HG03159 (cell line): ENCODE measurements around the gene PDGFA.

Experiments used
- ATAC-seq: cut with Tn5 transposase; IDR thresholded peaks from one replicate; pipeline ENCODE4 v1.9.1; 2021; ENCODE audit warnings: mild to moderate bottlenecking, moderate library complexity; ENCODE audit not compliant: unreplicated experiment

Gene PDGFA

DNA sequence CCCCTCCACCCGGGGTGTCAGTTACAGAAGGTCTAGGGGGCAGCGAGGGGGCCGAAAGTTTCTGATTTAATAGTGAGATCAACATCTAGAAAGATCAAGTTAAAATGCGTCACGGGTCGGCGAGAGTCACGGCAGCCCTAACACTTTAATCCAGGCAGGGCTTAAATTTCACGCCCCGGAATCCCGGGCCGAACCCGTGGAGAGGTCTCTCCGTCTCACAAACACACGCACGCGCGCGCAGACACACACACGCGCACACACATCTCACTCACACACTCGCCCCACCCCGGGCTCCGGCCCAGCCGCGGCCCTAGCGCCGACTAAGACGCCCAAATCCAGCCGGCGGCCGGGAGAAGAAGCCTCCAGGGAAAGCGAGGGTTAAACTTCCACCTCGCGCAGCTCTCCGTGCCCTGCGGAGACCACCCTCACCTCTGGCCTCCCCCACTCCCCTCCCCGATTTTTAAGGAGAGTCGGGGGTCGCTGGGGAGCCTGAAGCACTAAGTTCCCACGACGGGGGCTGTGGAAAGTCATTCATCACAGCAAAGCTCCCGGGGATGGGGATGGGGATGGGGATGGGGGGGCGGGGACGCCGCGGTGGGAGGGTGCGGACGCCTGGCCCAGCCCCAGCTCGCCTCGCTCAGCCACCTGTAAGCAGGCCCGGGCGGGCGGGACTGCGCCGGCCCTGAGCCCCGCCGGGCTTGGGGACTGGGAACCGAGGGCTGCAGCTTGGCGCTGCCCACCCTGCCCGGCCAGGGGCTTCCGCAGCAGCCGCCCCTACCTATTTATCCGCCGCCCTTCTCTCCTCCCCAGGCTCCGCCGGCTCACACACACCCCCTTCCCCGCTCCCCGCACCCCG is 1.6 kb downstream of the PDGFA start:
- ATAC-seq = no peak

DNA sequence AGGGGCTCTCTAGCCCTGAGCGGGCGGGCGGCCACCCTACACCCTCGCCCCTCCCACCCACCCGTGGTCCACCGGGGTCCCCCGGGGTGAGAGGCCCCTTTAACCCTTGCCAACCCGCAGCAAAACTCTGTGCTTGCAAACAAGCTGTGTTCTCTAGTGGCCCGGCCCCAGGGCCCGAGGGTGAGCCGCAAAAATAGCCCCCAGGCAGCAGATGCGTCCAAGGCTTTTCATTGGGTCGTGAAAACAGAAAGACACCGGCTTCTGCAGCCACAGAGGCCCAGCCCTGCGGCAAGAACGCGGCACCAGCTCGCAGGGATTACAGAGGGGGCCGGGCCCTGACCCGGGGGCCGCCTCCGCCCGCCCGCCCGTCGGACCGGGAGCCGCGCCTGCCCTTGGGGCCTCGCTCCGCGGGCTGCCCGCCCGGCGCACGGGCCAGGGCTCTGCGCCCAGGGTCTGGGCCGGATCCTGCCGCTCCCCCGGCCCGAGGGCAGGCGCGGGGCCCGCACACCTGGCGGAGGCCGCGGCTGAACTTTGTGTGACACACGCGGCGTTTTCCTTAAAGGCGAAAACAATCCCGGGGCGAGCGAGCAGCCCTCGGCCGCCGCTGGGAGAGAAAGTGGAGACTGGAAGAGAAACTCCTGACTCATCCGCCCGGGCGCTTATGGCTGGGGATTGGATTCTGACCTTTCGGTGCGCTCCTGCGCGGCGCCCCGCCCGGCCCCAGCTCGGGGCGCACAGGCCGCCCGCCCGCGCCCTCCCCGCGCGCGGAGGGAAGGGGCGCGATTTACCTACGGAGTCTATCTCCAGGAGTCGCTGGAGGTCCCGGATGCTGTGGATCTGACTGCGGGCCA is 2.8 kb downstream of the PDGFA start:
- no peak for ATAC-seq

DNA sequence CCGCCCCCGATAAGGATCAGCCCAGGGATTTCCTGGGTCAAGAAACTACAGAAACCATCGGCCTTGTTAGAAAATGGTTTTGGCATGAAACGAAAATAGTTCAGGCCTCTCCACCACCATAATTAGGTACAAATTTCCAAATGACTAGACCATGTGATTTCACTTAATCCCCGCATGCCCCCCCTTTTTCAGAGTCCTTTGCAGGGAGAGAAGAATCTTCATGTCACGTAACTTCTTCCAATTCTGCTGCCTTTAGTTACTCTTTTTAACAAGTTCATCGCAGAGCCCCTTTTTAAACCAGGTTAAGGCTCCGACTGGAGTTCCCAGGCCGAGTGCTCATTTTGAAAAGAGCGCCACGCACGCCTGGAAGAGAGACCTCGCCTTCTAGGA is 3.4 kb downstream of the PDGFA start:
- no peak for ATAC-seq

DNA sequence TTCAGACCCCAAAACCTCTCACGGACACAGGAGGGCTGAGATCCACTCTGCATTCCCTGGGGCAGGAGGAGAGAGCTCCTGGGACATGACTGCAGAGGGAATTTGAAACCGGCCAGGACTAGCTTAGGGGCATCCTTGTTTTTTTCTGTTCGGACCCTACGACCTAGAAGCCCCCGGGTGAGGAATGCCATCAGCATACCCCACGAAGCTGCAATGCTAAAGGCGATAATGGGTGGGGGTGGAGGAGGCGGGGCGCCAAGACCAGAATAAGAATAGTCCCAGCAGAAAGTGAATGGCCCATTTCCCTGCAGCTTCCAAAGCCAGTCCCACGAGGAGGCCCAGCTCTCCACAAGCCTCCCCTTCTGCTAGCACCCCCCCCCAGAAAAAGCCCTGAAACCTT is 4.0 kb downstream of the PDGFA start:
- no peak for ATAC-seq

DNA sequence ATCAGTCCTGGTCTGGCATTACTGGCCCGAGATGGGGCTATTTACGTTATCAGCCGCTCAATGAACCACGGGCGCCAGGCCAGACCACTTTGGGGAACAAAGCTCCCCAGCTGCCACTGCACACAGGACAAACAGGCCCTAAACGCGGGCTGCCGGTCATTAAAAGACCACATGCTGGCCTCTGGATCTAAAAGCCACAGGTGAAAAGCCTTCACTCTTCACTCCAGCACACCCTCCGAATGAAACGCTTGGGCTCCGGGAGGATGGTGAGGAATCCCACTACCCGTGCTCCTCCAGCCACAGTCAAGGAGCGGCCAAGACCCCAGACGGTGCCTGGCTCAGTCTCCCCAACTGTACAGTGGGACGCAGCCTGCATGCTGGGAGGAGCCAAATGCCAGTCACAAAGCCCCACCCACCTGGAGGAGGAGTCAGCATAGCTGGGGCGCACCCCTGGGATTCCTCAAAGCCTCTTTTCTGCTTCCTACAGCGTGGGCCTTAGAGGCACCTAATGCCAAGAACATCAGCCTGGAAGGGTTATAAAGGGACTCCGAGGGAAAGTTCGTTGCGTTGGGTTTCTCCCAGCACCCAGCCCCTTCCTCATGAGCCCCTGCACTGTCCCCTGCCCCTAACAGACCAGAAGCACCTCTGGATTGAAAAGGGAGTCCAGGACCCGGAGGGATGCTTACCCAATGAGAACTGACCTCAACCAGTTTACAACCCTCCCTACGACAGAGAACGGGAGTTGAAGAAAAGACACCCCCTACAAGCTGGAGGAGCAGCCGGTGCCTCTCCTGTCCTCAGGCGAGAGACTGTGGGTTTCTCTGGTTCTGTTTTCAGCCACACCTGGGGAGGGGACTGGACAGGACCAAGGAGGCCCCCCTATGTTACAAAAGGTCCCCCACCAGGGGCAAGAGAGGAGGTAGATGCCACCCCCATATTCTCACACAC is 4.7 kb downstream of the PDGFA start:
- ATAC-seq = no peak

DNA sequence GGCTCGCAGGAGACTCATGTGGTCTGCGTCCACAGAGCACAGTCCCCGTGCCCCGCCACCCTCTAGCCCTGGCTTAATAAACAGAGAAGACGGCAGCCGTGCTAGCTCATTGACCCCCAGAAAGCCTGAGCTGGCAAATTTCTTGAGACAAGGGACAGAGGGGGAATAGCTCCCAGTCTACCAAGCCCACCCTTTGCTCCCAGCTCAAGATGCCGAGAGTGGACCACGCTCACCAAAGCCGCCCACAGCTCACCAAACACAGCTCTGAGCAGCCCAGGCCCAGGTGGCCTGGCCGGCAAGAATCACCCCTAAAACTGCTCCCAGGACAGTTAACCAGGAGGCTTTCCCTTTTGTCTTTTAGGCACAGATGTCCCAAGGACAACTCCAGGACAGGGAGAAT is 5.4 kb downstream of the PDGFA start:
- ATAC-seq = no peak

DNA sequence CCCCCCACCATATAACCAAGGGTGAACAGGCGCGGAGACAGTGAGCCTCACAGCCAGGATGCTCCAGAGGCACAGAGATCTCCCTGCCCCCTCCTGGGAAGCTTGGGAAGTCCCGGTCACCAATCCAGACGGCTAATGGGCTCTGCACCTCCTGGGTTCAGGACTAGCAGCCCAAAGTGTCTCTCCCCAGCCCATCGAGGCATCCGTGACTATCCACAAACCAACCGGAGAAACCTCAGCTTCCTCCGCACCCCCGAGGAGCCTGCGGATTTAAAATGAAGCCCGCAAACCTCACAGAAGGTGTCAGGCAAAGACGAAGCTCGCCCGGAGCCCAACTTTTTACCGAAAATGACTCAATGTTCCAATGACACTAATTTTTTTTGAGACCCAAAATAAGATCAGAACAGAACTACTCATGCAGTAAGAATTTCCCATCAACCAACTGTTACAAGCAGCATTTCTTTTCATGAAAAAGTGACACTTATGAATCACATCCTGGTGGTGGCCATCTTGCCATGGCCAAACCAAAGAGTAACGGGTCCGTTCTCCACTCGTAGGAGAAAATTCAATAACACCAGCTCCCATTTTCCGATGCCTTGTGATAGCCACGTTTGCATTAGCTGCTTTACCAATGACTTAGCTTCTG is 6.0 kb downstream of the PDGFA start:
- no peak for ATAC-seq

DNA sequence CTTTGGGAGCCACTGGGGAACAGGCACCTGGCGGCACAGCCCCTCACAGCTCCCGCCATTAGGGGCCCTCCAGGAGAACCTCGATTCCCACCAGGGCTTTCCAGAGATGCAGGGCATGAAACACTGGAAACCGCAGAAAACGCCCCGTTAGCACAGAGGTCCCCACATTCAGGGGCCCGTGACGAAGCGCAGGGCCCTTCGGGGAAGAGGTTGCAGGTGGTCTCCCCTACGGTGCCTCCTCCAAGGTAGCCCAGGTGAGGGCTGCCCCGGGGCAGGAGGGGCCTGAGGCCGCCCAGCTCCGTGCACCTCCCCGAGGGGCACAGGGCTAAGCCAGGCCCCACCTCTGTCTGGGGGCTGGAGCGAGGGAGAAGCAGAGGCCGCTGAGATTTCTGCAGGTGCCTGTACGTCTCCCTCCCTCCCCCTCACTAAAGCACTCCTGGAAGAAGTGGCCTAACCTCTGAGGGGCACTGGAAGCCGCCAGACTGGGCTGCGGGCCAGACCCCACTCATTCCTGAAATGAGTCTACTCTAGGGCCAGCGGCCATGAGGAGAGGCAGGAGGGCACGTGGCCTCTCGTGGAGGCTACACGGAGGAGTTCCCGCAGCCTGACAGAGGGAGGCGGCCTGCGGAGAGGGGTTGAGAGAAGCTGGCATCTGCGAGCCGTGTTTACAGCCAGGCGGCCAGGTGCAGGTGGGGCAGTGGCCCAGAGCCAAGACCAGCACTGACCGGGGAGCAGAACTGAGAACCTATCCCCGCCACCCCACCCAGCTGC is 6.9 kb downstream of the PDGFA start:
- ATAC-seq = no peak

DNA sequence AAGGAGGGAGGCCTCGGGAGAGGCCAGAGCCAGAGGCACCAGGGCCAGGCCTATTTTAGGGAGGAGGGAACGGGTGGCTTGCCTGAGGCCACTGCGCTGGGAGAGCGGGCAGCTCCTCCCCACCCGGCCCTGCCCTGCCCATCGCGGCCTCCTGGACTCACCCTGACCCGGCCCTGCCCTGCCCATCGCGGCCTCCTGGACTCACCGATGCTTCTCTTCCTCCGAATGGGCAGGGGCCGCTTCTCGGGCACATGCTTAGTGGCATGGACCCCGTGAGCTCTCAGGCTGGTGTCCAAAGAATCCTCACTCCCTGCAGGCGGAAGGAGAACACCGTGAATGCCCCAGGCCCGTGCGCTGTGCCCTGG is 7.5 kb downstream of the PDGFA start:
- no peak for ATAC-seq

DNA sequence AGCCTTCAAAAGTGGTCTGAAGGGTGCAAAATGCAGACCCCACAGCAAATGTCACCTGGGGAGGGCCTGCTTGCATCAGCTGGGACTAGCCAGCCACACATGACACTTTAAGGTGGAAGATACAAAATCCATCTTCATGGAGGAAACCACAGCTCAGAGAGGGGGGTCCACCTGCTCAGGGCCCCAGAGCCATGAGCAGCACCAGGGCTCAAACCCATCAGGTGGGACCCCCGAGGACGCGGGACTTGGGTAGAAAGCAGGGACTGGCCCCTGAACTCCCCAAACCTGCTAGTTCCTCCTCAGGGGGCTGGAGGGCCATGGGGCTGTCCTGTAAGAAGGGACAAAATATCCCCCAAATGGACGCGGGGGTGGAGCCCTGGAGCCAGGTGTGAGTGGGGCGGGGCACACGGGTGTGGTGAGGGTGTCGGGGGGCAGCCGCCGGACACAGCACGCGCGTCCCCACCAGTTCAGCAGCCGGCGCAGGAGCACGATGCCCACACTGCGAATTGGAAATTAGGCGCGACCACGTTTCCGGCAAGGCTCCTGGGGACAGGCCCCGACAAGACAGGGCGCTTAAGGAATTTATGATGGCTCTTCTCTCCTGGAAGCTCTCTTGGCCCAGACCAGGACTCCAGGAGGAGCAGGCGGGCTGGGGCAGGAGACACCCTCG is 8.0 kb downstream of the PDGFA start:
- ATAC-seq = no peak

DNA sequence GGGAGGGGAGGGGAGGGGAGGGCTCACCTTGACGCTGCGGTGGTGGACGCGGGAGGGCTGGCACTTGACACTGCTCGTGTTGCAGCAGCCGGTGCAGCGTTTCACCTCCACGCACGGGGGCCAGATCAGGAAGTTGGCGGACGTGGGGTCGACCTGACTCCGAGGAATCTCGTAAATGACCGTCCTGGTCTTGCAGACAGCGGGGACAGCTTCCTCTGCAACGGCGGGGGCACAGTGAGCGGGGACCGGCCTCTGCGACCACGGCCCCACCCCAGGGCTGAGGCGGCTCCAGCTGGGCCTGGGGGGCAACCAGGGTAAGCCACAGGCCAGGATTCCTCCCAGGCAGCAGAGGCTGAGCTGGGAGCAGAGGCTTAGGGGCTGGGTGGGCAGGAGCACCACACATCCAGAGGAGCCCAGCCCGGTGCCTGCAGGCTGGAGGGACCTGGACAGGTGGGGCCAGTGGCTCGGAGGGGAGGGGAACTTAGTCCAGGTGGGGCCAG is 8.8 kb downstream of the PDGFA start:
- no peak for ATAC-seq

DNA sequence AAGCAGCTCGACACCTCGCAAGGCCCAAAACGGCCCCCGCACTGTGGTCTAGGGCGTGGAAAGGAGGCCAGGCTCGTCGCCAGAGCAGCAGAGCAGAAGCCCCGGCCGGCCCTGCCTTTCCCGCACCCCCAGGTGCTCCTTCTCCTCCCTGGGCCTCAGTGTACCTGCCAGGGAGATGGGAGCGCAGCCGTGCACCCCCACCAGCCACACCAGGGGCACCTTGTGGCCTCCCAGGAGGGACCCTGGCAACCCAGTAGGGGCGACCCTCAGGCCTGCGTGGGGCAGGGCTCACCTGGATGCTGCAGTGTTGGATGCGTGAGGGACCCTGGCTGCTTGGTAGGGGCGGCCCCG is 9.5 kb downstream of the PDGFA start:
- no peak for ATAC-seq

DNA sequence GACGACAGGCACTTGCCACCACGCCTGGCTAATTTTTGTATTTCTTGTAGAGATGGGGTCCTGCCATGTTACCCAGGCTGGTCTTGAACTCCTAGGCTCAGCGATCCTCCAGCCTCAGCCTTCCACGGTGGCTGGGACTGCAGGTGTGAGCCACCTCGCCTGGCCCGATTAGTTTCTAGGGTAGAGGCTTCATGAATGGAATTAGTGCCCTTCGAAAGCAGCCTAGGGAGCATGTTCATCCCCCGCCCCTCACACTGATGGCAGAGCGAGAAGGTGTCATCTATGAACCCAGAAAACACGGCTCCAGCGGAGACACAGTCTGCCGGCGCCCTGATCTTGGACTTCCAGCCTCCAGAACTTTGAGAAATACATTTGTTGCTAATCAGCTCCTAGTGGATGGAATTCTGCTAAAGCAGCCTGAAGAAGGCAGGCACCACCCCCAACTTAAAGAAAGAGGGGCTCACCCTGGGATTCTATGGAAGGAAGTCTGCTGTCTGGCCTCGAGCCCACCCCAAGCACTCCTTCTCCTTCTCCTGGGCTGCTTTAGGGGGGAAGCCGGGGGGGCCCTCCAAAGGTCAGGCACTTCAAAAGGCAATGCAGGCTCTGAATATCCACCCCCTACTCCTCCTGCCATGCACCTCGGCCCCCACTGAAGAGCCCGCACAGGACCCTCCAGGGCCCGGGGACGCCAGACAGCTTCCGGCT is 10.1 kb downstream of the PDGFA start:
- ATAC-seq = no peak

DNA sequence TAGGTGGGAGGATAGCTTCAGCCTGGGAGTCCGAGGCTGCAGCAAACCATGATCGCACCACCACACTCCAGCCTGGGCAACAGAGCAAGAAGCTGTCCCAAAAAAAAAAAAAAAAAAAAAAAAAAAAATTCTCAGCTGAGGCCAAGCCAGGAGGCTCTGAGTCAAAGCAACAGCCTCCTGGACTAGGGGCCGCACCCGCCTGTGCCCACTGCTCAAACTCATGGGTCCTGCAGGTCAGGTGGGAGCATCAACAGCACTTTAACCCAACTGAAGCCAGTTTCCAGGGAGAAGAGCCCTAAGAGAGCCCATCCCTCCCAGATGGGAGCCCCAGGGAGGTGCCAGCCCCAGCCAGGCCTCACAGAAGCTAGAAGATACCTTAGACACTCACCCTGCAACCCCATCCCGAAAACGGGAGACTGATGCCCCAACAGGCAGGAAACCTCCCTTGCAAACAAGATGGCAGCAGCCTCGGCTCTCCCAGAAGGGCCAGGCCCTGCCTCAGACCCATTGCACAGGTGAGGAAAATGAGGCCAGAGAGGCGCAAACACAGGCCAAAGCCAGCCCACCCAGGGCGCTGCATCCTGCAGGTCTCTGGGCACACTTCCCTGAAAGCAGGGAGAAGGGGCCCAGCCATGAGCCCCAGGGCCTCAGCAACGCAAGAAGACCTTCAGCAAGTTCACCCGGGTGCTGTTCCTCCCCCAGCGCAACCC is 11.0 kb downstream of the PDGFA start:
- no peak for ATAC-seq

DNA sequence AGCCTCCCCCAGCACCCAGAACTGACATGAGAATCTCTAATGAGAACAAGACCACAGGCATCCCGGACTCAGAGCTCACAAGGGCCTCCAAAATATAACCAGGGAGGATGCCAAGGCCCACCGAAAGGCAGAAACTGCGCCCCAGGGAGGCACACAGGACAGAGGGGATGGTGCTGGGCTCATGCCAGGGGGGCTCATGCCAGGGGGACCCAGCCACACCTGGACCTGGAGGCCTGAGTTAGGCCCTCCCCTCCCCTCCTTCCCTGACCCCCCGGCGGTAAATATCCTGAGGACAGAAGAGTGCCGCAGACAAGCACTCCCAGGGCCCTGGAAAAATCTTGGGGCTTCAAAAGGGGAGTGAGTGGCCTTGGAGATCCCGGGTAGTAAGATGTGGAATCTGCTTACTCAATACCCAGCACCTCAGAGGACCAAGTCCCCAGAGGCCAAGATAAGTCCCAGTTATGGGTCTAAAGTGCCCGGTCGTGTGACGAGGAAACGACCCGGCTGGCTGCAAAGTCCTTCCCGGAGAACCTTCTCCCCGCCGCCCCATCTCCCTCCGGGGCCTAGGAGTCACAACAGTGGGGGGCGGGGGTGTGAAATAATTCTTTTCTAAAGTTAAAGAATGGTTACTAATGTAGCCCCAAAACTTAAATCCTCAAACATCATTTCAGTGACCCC is 11.9 kb downstream of the PDGFA start:
- no peak for ATAC-seq

DNA sequence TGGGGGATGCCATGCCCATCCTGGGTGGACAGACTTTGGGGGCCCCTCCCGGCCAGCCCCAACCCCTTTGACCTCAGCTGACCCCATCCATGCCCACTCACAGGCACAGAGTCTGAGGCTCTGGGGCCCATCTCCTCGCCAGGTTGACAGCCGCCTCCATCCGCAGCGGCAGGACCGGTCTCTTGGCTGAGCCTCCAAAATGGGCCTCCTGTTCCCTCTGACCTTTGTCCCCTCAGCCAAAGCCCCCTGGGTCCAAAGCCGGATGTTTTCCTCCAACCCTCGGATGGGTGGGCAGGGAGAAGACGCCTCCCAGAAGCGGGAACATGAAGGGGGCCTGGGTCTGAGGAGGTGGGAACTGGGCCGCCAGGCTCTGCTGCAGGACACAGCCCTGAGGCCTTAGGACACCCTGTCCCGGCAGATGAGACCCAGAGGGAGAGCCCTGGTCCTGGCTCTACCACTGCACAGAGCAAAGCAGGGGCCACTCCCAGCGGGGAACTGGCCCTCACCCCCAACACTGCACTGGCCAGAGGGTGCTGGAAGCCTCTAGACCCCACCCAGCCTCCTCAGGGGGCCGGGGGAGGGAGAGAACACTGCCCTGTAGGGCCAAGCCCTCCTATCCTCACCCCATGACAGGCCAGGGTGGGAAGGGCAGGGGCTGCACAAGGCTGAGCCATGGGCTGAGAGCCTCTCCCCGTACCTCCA is 12.6 kb downstream of the PDGFA start:
- ATAC-seq = no peak

DNA sequence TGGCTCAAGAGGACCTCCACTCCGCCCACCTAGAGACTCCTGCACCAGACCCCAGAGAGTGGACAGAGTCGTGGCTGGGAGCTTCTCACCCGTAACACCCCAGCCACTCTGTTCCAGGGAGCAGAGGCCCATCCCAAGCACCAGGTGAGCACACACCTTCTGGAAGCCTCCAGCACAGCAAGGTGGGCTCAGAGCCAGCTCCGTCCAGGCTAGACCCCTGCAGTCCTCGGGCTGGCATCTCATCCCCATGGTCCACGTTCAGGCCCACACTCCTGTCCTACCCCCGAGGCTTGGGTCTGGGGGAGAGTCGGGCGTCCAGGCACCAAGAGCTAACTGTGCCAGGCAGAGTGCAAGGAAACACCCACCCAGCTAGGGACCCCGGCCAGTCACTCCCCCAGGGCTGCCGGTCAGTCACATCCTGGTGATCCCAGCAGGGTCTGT is 13.2 kb downstream of the PDGFA start:
- ATAC-seq = no peak
